ENCODE results near the gene ZFAND6. TPM values are rescaled to one million over a fixed set of nuclear protein-coding genes. Genes with fewer than 3 reads are reported as not detected.

Gene ZFAND6
- total and polyA plus RNA-seq, 10 of the 15 experiments (the other 5 are each of a cell fraction or from before 2014, with no cell fraction given) = 78.9 to 179 (median 135) TPM

DNA sequence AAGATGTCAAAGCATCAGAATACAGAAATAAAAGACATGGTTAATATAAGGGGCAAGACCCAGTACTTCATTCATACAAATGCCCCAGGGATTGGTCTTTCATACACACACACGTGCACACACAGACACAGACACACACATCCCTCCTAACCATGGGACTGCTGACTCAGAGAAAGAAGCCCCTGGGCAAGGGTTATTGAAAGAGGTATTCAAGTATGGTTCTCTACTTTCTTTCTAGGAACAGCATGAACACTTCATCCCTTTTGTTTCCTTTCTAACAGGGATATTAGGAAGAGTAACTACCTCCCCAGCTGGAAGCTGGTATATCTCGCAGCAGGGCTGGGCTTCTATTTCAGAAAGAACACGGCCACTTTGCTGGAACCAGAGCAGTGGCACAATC is 33.2 kb upstream of the ZFAND6 start:
- H3K4me2 ChIP-seq (ENCODE audit: control insufficient read depth, insufficient read depth) = no peak overlapping the region
- no peaks in the 10 kb centered on the region for H4K20me1 ChIP-seq (ENCODE audit: control insufficient read depth, insufficient read depth)
- no TSS peak for BruUV-seq (replicated peaks)
- no peak overlapping the region for H2AFZ ChIP-seq (ENCODE audit: control insufficient read depth, low read depth, low read length)
- WGBS (ENCODE audit: insufficient coverage, insufficient replicate concordance, low lambda C conversion rate, missing lambda C conversion rate) = 65% methylated on average over 3 of the region's 3 CpGs
- POLR2A ChIA-PET = no interaction called here
- no peaks in the 10 kb centered on the region for H3K79me2 ChIP-seq (ENCODE audit: control insufficient read depth, insufficient read depth, low read length)
- H3K27me3 ChIP-seq (replicated peaks in 1 of 2; ENCODE audit: control insufficient read depth in 2 of 2, insufficient read depth in 2 of 2, low read length in 1 of 2) = no peaks in the 10 kb centered on the region
- in situ Hi-C loops (cut with MboI) = no loop called here
- no peak overlapping the region for H3K27ac ChIP-seq (ENCODE audit: control insufficient read depth, insufficient read depth)
- FAIRE-seq (no peak), DNase-seq (ENCODE audit: low read depth, low spot score) (no peak), ATAC-seq (no peak)
- RAD21 ChIA-PET (ENCODE audit: unreplicated experiment) = no interaction called here
- CTCF ChIA-PET = interaction anchor here (1.5 kb wide), 1 partner anchor 8 kb away, joined by 4 read pairs; no protein-coding TSS in a partner anchor
- H3K4me1 ChIP-seq (ENCODE audit: control insufficient read depth, insufficient read depth, low read length) = peaks cover 10% of the 10 kb centered on the region
- H3K36me3 ChIP-seq (ENCODE audit: control insufficient read depth in 2 of 2, insufficient read depth in 2 of 2, low read length in 1 of 2) = no peaks in the 10 kb centered on the region
- H3K4me3 ChIP-seq = no peak overlapping the region
- H3K9ac ChIP-seq (ENCODE audit: control insufficient read depth, insufficient read depth, low read length) = no peak overlapping the region
- intact Hi-C loops (cut with micrococcal nuclease; ENCODE audit: unreplicated experiment) = no loop called here
- H3K9me3 ChIP-seq (replicated peaks; ENCODE audit: control insufficient read depth, insufficient read depth, low read length) = peaks cover 2% of the 10 kb centered on the region; the same call in 2 of the 3 replicates
- SMC1A ChIA-PET (ENCODE audit: uncharacterized antibody, unreplicated experiment) = interaction anchor here (1.0 kb wide), 2 partner anchors 9 to 10 kb away, joined by 3 read pairs; no protein-coding TSS in a partner anchor
- TF ChIP-seq CHD4 (IDR thresholded peaks at IDR 0.05) (no peak), ATF7 (IDR thresholded peaks at IDR 0.05; ENCODE audit: low read depth) (no peak), HCFC1 (IDR thresholded peaks at IDR 0.05; ENCODE audit: low read length) (no peak), CEBPB (IDR thresholded peaks at IDR 0.05; ENCODE audit: borderline replicate concordance in 1 of 2, low read depth in 2 of 2, low read length in 2 of 2) (no peak), BHLHE40 (IDR thresholded peaks at IDR 0.05; ENCODE audit: borderline replicate concordance in 1 of 2, low read depth in 2 of 2, low read length in 1 of 2) (no peak), NFXL1 (IDR thresholded peaks at IDR 0.05; ENCODE audit: borderline replicate concordance) (no peak), YBX1 (IDR thresholded peaks at IDR 0.05) (no peak), NR2F1 (conservative IDR thresholded peaks at IDR 0.05) (no peak)
- TF ChIP-seq, protein P1, sequence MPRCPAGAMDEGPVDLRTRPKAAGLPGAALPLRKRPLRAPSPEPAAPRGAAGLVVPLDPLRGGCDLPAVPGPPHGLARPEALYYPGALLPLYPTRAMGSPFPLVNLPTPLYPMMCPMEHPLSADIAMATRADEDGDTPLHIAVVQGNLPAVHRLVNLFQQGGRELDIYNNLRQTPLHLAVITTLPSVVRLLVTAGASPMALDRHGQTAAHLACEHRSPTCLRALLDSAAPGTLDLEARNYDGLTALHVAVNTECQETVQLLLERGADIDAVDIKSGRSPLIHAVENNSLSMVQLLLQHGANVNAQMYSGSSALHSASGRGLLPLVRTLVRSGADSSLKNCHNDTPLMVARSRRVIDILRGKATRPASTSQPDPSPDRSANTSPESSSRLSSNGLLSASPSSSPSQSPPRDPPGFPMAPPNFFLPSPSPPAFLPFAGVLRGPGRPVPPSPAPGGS (IDR thresholded peaks at IDR 0.05; ENCODE audit: borderline replicate concordance, insufficient read depth, low read depth, low read length, poor library complexity, severe bottlenecking) = no peak
- TF ChIP-seq, protein P2, sequence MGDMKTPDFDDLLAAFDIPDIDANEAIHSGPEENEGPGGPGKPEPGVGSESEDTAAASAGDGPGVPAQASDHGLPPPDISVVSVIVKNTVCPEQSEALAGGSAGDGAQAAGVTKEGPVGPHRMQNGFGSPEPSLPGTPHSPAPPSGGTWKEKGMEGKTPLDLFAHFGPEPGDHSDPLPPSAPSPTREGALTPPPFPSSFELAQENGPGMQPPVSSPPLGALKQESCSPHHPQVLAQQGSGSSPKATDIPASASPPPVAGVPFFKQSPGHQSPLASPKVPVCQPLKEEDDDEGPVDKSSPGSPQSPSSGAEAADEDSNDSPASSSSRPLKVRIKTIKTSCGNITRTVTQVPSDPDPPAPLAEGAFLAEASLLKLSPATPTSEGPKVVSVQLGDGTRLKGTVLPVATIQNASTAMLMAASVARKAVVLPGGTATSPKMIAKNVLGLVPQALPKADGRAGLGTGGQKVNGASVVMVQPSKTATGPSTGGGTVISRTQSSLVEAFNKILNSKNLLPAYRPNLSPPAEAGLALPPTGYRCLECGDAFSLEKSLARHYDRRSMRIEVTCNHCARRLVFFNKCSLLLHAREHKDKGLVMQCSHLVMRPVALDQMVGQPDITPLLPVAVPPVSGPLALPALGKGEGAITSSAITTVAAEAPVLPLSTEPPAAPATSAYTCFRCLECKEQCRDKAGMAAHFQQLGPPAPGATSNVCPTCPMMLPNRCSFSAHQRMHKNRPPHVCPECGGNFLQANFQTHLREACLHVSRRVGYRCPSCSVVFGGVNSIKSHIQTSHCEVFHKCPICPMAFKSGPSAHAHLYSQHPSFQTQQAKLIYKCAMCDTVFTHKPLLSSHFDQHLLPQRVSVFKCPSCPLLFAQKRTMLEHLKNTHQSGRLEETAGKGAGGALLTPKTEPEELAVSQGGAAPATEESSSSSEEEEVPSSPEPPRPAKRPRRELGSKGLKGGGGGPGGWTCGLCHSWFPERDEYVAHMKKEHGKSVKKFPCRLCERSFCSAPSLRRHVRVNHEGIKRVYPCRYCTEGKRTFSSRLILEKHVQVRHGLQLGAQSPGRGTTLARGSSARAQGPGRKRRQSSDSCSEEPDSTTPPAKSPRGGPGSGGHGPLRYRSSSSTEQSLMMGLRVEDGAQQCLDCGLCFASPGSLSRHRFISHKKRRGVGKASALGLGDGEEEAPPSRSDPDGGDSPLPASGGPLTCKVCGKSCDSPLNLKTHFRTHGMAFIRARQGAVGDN (IDR thresholded peaks at IDR 0.05) = no peak
- TF ChIP-seq, protein P3, sequence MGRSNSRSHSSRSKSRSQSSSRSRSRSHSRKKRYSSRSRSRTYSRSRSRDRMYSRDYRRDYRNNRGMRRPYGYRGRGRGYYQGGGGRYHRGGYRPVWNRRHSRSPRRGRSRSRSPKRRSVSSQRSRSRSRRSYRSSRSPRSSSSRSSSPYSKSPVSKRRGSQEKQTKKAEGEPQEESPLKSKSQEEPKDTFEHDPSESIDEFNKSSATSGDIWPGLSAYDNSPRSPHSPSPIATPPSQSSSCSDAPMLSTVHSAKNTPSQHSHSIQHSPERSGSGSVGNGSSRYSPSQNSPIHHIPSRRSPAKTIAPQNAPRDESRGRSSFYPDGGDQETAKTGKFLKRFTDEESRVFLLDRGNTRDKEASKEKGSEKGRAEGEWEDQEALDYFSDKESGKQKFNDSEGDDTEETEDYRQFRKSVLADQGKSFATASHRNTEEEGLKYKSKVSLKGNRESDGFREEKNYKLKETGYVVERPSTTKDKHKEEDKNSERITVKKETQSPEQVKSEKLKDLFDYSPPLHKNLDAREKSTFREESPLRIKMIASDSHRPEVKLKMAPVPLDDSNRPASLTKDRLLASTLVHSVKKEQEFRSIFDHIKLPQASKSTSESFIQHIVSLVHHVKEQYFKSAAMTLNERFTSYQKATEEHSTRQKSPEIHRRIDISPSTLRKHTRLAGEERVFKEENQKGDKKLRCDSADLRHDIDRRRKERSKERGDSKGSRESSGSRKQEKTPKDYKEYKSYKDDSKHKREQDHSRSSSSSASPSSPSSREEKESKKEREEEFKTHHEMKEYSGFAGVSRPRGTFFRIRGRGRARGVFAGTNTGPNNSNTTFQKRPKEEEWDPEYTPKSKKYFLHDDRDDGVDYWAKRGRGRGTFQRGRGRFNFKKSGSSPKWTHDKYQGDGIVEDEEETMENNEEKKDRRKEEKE (IDR thresholded peaks at IDR 0.05) = no peak

Measured in GM12878 (cell line).